Right lobe of liver (tissue), 4 donors: ENCODE data around the gene CRYBG3.

Experiments used
- POLR2A ChIP-seq: fragments of 450-650 bp; IDR thresholded peaks from one replicate; pipeline ENCODE4 v1.6.1; 2017; ENCODE audit warnings: antibody characterized with exemption, mild to moderate bottlenecking
- TF ChIP-seq, protein P1 (sequence below), 4 donors: fragments of 200-600 bp in 3 of 4; fragments of 450-650 bp in 1 of 4; IDR thresholded peaks; one replicate each; pipeline versions ENCODE4 v1.5.1 to v1.8.0; 2016 to 2022; ENCODE audit warnings: antibody characterized with exemption in 4 of 4, mild to moderate bottlenecking in 2 of 4
- donor health status: DM: no; HTN: no; CAD: no.
- donor health status: DM: no; HTN: no; CAD: no.
- donor health status: DM: no; HTN: yes; CAD: no.

- no peak for TF ChIP-seq POLR2A
- TF ChIP-seq, protein P1, sequence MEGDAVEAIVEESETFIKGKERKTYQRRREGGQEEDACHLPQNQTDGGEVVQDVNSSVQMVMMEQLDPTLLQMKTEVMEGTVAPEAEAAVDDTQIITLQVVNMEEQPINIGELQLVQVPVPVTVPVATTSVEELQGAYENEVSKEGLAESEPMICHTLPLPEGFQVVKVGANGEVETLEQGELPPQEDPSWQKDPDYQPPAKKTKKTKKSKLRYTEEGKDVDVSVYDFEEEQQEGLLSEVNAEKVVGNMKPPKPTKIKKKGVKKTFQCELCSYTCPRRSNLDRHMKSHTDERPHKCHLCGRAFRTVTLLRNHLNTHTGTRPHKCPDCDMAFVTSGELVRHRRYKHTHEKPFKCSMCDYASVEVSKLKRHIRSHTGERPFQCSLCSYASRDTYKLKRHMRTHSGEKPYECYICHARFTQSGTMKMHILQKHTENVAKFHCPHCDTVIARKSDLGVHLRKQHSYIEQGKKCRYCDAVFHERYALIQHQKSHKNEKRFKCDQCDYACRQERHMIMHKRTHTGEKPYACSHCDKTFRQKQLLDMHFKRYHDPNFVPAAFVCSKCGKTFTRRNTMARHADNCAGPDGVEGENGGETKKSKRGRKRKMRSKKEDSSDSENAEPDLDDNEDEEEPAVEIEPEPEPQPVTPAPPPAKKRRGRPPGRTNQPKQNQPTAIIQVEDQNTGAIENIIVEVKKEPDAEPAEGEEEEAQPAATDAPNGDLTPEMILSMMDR (IDR thresholded peaks at IDR 0.05) = no peak
These were observed 42.0 kb downstream of the CRYBG3 start for GRCh38 chr3:97863775-97864174.
